ENCODE results near the gene FAM83C.

DNA sequence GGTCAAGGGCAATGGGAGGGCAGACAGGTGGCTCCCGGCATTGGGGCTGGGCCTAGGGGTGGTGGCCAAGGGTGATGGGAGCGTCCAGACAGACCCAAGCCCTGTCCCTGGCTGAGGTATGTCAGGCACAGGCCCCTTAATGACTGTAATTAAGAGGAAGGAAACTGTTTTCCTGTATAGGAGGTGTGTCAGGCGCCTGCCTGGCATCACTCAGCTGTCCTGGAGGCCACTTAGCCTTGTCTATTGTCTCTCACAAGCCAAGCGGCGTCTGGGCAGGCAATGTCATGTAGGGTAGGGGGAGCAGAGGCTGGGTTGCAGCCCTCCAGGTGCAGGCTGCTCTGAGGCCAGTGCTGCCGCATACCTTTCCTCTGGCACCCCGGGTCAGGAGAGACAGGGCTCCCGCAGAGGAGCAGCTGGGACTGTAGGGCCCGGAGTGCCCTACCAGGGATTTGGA, 3.9 kb upstream of the FAM83C start:
- TF ChIP-seq, protein P1, sequence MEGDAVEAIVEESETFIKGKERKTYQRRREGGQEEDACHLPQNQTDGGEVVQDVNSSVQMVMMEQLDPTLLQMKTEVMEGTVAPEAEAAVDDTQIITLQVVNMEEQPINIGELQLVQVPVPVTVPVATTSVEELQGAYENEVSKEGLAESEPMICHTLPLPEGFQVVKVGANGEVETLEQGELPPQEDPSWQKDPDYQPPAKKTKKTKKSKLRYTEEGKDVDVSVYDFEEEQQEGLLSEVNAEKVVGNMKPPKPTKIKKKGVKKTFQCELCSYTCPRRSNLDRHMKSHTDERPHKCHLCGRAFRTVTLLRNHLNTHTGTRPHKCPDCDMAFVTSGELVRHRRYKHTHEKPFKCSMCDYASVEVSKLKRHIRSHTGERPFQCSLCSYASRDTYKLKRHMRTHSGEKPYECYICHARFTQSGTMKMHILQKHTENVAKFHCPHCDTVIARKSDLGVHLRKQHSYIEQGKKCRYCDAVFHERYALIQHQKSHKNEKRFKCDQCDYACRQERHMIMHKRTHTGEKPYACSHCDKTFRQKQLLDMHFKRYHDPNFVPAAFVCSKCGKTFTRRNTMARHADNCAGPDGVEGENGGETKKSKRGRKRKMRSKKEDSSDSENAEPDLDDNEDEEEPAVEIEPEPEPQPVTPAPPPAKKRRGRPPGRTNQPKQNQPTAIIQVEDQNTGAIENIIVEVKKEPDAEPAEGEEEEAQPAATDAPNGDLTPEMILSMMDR (IDR thresholded peaks at IDR 0.05; ENCODE audit: low read length), result no peak
- TF ChIP-seq EZH2 (optimal IDR thresholded peaks at IDR 0.05; ENCODE audit: low read depth, low read length) (no peak), EZH2phosphoT487 (IDR thresholded peaks at IDR 0.05; ENCODE audit: low read length) (no peak)

Measured in MM.1S (cell line).